ENCODE measurements around the gene SPOCK2.

Gene SPOCK2

GRCh38 chr10:72031706-72032105, 56.6 kb downstream of the SPOCK2 start:
- no peak for DNase-seq (ENCODE audit: low read depth in 1 of 2, low spot score in 1 of 2)
- in situ Hi-C loops (cut with HindIII; ENCODE audit: low pct_unique_long_range_greater_than_20kb, low sequenced_read_pairs), result no loop called here
- no peak for TF ChIP-seq JUND (IDR thresholded peaks at IDR 0.05; ENCODE audit: low read depth)

- DNase-seq (ENCODE audit: low read depth in 1 of 2, low spot score in 1 of 2), result no peak
- in situ Hi-C loops (cut with HindIII; ENCODE audit: low pct_unique_long_range_greater_than_20kb, low sequenced_read_pairs), result no loop called here
- TF ChIP-seq JUND (IDR thresholded peaks at IDR 0.05; ENCODE audit: low read depth), result no peak
Measured at GRCh38 chr10:72030762-72031543, 57.4 kb downstream of the SPOCK2 start.

- no peak for TF ChIP-seq JUND (IDR thresholded peaks at IDR 0.05; ENCODE audit: low read depth)
- no peak for DNase-seq (ENCODE audit: low read depth in 1 of 2, low spot score in 1 of 2)
- in situ Hi-C loops (cut with HindIII; ENCODE audit: low pct_unique_long_range_greater_than_20kb, low sequenced_read_pairs), result no loop called here
Measured at GRCh38 chr10:72029414-72029813, 58.9 kb downstream of the SPOCK2 start.

GRCh38 chr10:72027498-72027897, 60.9 kb downstream of the SPOCK2 start:
- in situ Hi-C loops (cut with HindIII; ENCODE audit: low pct_unique_long_range_greater_than_20kb, low sequenced_read_pairs), result no loop called here
- no peak for TF ChIP-seq JUND (IDR thresholded peaks at IDR 0.05; ENCODE audit: low read depth)
- DNase-seq (ENCODE audit: low read depth in 1 of 2, low spot score in 1 of 2), result no peak

GRCh38 chr10:72026278-72027111, 61.9 kb downstream of the SPOCK2 start:
- no peak for DNase-seq (ENCODE audit: low read depth in 1 of 2, low spot score in 1 of 2)

GRCh38 chr10:72025832-72026231, 62.5 kb downstream of the SPOCK2 start:
- TF ChIP-seq JUND (IDR thresholded peaks at IDR 0.05; ENCODE audit: low read depth), result no peak
- no peak for DNase-seq (ENCODE audit: low read depth in 1 of 2, low spot score in 1 of 2)
- in situ Hi-C loops (cut with HindIII; ENCODE audit: low pct_unique_long_range_greater_than_20kb, low sequenced_read_pairs), result no loop called here

More at GRCh38 chr10:72026278-72027111, 61.9 kb downstream of the SPOCK2 start:
- TF ChIP-seq JUND (IDR thresholded peaks at IDR 0.05; ENCODE audit: low read depth), result no peak
- in situ Hi-C loops (cut with HindIII; ENCODE audit: low pct_unique_long_range_greater_than_20kb, low sequenced_read_pairs), result no loop called here

- no peak for TF ChIP-seq JUND (IDR thresholded peaks at IDR 0.05; ENCODE audit: low read depth)
- DNase-seq (ENCODE audit: low read depth in 1 of 2, low spot score in 1 of 2), result no peak
- in situ Hi-C loops (cut with HindIII; ENCODE audit: low pct_unique_long_range_greater_than_20kb, low sequenced_read_pairs), result no loop called here
Measured at GRCh38 chr10:72025400-72025799, 63.0 kb downstream of the SPOCK2 start.

GRCh38 chr10:72024596-72024995, 63.8 kb downstream of the SPOCK2 start:
- no peak for DNase-seq (ENCODE audit: low read depth in 1 of 2, low spot score in 1 of 2)
- in situ Hi-C loops (cut with HindIII; ENCODE audit: low pct_unique_long_range_greater_than_20kb, low sequenced_read_pairs), result no loop called here
- no peak for TF ChIP-seq JUND (IDR thresholded peaks at IDR 0.05; ENCODE audit: low read depth)

GRCh38 chr10:72022228-72022627, 66.1 kb downstream of the SPOCK2 start:
- in situ Hi-C loops (cut with HindIII; ENCODE audit: low pct_unique_long_range_greater_than_20kb, low sequenced_read_pairs), result no loop called here
- DNase-seq (ENCODE audit: low read depth in 1 of 2, low spot score in 1 of 2), result no peak
- TF ChIP-seq JUND (IDR thresholded peaks at IDR 0.05; ENCODE audit: low read depth), result no peak

GRCh38 chr10:72020914-72021809, 67.2 kb downstream of the SPOCK2 start:
- in situ Hi-C loops (cut with HindIII; ENCODE audit: low pct_unique_long_range_greater_than_20kb, low sequenced_read_pairs), result no loop called here
- no peak for DNase-seq (ENCODE audit: low read depth in 1 of 2, low spot score in 1 of 2)
- TF ChIP-seq JUND (IDR thresholded peaks at IDR 0.05; ENCODE audit: low read depth), result no peak

- in situ Hi-C loops (cut with HindIII; ENCODE audit: low pct_unique_long_range_greater_than_20kb, low sequenced_read_pairs), result no loop called here
- TF ChIP-seq JUND (IDR thresholded peaks at IDR 0.05; ENCODE audit: low read depth), result no peak
- DNase-seq (ENCODE audit: low read depth in 1 of 2, low spot score in 1 of 2), result no peak
Measured at GRCh38 chr10:72019085-72019876, 69.1 kb downstream of the SPOCK2 start.

Data from T47D (cell line).